ENCODE results near the gene NAGS. TPM values are rescaled to one million over a fixed set of nuclear protein-coding genes. Genes with fewer than 3 reads are reported as not detected.

The NAGS gene
- total RNA-seq, 2 donors from 2014 or later, result 1.7 to 4.5 TPM

- Histone ChIP-seq H3K9me3 (no peaks in the 10 kb centered on the region), H3K27me3 (no peaks in the 10 kb centered on the region), H3K27ac (no peak overlapping the region), H3K4me1 (no peaks in the 10 kb centered on the region), H3K36me3 (no peaks in the 10 kb centered on the region), H3K4me3 (no peak overlapping the region)
- no peak for DNase-seq (ENCODE audit: low spot score)
- TF ChIP-seq, protein P1, sequence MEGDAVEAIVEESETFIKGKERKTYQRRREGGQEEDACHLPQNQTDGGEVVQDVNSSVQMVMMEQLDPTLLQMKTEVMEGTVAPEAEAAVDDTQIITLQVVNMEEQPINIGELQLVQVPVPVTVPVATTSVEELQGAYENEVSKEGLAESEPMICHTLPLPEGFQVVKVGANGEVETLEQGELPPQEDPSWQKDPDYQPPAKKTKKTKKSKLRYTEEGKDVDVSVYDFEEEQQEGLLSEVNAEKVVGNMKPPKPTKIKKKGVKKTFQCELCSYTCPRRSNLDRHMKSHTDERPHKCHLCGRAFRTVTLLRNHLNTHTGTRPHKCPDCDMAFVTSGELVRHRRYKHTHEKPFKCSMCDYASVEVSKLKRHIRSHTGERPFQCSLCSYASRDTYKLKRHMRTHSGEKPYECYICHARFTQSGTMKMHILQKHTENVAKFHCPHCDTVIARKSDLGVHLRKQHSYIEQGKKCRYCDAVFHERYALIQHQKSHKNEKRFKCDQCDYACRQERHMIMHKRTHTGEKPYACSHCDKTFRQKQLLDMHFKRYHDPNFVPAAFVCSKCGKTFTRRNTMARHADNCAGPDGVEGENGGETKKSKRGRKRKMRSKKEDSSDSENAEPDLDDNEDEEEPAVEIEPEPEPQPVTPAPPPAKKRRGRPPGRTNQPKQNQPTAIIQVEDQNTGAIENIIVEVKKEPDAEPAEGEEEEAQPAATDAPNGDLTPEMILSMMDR (IDR thresholded peaks at IDR 0.05), result no peak
Measured at GRCh38 chr17:43975898-43976297, 28.5 kb upstream of the NAGS start.

DNA sequence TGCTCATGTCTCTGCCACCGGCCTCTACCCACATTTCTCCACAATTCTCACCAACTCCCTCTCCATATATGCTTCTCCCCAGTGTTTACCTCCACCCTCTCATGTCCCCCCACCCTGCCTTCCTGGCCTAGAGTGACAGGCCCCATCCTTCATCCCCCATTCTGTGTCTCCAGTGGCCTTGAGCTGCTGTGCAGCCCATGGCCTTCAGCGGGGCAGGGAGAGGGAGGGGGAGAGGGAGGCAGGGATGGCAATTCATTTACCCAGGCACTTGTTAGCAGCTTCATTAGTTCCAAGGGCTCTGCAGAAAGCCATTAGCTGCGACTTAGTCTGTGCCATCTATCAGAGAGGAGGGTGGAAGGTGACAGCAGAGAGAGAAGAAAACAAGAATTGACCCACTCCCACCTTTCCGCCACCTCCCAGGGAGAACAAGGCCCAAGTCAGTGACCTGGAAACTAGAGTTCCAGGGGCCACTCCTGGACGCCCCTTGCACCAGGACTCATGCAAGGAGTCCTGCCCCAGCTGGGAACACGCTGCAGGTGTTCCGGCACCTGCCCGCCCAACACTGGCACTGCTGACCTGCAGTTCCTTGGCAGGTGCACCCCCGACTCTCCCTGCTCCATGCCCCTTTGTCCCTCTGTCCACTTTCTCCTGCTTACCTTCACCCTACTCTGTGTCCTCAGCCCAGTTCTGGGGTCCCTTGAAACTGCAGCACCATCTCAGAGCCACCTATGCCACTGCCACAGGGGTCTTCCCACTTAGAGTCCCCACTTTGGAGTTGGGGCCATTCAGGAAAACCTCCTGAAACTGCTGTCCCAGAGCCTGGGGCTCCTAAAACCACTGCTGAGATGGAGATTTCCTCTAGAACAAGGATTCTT lies 27.2 kb upstream of the NAGS start:
- H3K36me3 ChIP-seq, result no peaks in the 10 kb centered on the region
- H3K4me1 ChIP-seq, result no peaks in the 10 kb centered on the region
- TF ChIP-seq, protein P1 (IDR thresholded peaks at IDR 0.05), result no peak
- H3K9me3 ChIP-seq, result no peaks in the 10 kb centered on the region
- DNase-seq (ENCODE audit: low spot score), result no peak
- no peaks in the 10 kb centered on the region for H3K27me3 ChIP-seq
- no peak overlapping the region for H3K27ac ChIP-seq
- H3K4me3 ChIP-seq, result no peak overlapping the region

DNA sequence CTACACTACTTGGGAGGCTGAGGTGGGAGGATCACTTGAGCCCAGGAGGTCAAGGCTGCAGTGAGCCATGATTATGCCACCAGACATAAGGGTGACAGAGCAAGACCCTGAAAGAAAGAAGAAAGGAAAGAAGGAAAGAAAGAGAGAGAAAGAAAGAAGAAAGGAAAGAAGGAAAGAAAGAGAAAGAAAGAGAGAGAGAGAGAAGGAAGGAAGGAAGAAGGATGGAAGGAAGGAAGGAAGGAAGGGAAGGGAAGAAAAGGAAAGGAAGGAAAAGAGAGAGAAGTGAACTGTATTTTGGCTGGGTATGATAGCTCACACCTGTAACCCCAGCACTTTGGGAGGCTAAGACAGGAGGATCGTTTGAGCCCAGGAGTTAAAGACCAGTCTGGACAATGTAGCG lies 26.3 kb upstream of the NAGS start:
- DNase-seq (ENCODE audit: low spot score), result no peak
- Histone ChIP-seq H3K9me3 (no peaks in the 10 kb centered on the region), H3K27ac (no peak overlapping the region), H3K27me3 (no peaks in the 10 kb centered on the region), H3K36me3 (no peaks in the 10 kb centered on the region), H3K4me3 (no peak overlapping the region), H3K4me1 (no peaks in the 10 kb centered on the region)
- TF ChIP-seq, protein P1 (IDR thresholded peaks at IDR 0.05), result no peak

DNA sequence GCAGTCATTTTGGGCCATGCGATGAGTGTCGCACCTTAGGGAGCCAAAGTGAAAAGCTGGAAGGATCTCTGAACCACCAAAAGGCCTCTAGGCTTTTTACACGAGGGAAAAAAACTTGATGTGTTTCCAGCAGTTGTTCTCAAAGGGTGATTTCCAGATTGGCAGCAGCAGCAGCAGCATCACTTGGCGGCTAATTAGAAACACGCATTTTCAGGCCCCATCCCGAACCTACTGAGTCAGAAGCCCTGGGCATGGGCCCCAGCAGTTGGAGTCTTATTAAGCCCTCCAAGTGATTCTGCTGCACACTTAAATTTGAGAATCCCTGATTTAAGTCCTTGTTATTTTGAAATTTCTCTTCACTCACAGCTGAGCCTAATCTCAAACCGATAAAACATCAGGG lies 25.4 kb upstream of the NAGS start:
- H3K27ac ChIP-seq, result no peak overlapping the region
- H3K27me3 ChIP-seq, result no peaks in the 10 kb centered on the region
- H3K4me1 ChIP-seq, result peaks cover 0 to 8% of the 10 kb centered on the region in 2 donors
- H3K4me3 ChIP-seq, result no peak overlapping the region
- H3K36me3 ChIP-seq, result no peaks in the 10 kb centered on the region
- no peak for DNase-seq (ENCODE audit: low spot score)
- TF ChIP-seq, protein P1 (IDR thresholded peaks at IDR 0.05), result no peak
- H3K9me3 ChIP-seq, result no peaks in the 10 kb centered on the region

GRCh38 chr17:43979671-43980070 lies 24.8 kb upstream of the NAGS start:
- Histone ChIP-seq H3K27me3 (no peaks in the 10 kb centered on the region), H3K4me3 (no peak overlapping the region), H3K27ac (no peak overlapping the region), H3K36me3 (no peaks in the 10 kb centered on the region), H3K4me1 (peaks cover 0 to 12% of the 10 kb centered on the region in 2 donors), H3K9me3 (no peaks in the 10 kb centered on the region)
- DNase-seq (ENCODE audit: low spot score), result no peak
- TF ChIP-seq, protein P1 (IDR thresholded peaks at IDR 0.05), result no peak
